GM20431 (cell line): ENCODE measurements around the gene ELAVL3.
"Not testable (repeated sequence)": the region's sequence is repeated elsewhere in the genome, so short reads cannot be mapped to it uniquely, and the experiment has no call there.

Experiments used
- in situ Hi-C: fragments of 300-500 bp; cut with MseI, MboI; formaldehyde crosslinking; loops from one replicate; pipeline ENCODE4 v1.15.0; 2020; ENCODE audit warnings: low sequenced_read_pairs; ENCODE audit not compliant: unreplicated experiment

ELAVL3 gene

DNA sequence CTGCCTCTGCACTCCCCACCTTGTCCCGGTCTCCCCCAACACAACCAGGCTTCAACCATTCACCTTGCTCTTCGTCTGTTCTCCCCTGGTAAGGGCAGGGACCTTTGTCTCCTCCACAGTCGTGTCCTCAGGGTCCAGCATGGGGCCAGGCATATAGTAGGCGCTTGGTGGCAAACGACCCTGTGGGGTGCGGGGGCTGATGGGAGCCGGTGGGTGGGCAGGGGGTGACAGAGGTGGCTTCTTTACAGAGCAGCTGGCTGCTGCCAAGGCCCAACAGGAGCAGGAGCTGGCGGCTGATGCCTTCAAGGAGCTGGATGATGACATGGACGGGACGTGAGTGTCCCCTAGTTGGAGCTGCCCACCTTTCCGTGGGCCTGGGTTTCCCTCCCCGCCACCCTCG is 35.7 kb downstream of the ELAVL3 start:
- in situ Hi-C loops: no loop called here

DNA sequence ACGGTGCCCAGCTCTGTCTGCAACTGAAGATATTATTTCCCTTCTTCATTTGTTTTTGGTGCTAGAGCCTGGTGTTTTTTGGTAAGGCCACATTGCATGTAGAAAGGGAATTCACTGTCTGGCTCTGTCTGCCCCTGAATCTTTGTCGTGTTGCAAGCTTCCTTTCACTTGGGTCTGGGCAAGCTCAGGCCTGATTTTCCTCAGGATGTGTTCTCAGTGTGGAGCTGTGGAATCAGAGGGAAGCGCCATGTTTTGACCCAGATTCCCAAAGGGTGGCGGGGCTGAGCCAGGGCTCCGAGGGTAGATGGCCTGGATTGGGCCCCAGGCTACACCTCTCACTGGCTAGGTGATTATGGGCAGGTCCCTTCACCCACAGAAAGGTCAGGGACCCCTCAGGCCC is 36.8 kb downstream of the ELAVL3 start:
- in situ Hi-C loops: no loop called here

DNA sequence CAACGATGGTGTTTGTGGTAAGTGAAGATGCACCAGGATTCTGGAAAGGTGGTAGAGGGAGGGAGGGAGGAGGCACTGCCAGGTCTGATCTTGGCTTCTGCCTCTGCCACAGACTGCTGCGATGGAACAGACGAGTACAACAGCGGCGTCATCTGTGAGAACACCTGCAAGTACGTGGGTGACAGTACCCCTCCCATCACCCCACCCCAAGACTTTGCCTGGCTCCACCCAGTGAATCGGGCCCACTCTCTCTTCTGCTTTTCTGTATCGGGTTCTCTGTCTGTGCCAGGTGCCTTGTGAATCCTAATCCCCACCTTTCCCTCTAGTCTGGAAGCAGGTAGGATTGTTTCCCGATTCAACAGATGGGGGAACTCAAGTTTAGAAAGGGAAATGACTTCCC is 42.9 kb downstream of the ELAVL3 start:
- in situ Hi-C loops: no loop called here

GRCh38 chr19:11435833-11436313 is 45.0 kb downstream of the ELAVL3 start:
- in situ Hi-C loops: no loop called here

DNA sequence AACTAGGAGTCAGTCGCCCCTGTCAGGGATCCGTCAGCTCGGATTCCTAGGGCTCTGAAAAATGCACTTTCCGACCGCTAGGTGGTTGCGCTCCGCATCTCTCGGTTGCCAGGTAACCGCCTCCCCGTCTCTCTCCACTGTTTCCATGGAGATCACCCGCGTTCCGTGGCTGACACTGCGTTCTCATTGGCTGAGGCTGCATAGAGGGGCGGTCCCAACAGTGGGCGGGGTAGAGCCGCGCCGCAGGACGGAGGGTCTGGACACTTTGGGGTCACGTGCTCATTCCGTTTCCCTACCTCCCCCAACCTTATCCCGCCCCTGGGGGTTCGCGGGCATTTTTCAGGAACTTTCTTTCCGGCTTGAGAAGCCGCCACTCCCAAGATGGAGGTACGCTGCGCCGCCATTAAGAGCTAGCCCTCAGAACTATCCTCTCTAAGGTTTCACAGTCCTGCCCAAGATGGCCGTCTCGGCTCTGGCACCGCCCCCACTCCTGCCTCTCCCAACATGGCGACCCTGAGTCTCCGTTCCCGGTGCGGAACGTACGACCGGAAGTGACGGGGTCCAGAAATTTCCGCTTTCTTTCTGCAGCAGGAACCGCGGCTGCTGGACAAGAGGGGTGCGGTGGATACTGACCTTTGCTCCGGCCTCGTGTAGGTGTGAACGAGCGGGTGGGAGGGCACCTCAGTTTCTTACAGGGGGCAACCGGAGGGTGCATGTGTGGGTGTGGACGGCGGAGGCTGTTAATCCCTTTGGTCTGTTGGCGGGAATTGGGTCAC is 45.6 kb downstream of the ELAVL3 start, which contains the start of the genes ODAD3 and PRKCSH:
TSS of gene ODAD3 (minus strand) at position 65 of the 776 bp plus-strand sequence. CDS start 105 bp downstream, outside the sequence.
TSS of gene PRKCSH (plus strand) at position 579 of the 776 bp plus-strand sequence. CDS start 483 bp downstream, outside the sequence.
- in situ Hi-C loops: no loop called here

GRCh38 chr19:11434703-11435056 is 46.2 kb downstream of the ELAVL3 start:
- in situ Hi-C loops: no loop called here

GRCh38 chr19:11433526-11433925 is 47.3 kb downstream of the ELAVL3 start:
- in situ Hi-C loops: not testable (repeated sequence)

GRCh38 chr19:11426656-11427055 is 54.2 kb downstream of the ELAVL3 start:
- in situ Hi-C loops: no loop called here

- in situ Hi-C loops: no loop called here
Measured at GRCh38 chr19:11425719-11426457, 55.0 kb downstream of the ELAVL3 start.

DNA sequence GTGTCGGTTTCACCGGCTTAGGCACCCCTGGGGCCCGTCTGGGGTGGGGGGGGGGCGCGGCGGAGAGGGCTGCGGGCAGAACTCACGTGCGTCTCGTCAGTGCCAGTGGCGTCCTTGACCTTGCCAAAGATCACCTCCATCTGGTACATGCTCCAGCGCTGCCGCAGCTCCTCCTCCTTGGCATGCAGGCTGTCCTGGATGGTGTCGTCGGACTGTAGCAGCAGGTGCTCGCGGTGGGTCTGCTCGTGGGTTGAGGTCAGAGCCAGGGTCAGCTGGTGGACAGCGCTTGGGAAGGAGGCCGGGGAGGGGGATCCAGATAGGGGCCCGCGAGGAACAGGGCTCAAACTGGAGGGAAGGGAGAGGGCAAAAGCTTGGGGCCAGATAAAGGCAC is 57.1 kb downstream of the ELAVL3 start:
- in situ Hi-C loops: no loop called here

- in situ Hi-C loops: no loop called here
Measured at GRCh38 chr19:11423164-11423790, 57.6 kb downstream of the ELAVL3 start.

GRCh38 chr19:11422163-11423065 is 58.4 kb downstream of the ELAVL3 start:
- in situ Hi-C loops: no loop called here

- in situ Hi-C loops: no loop called here
Measured at GRCh38 chr19:11421371-11422098, 59.3 kb downstream of the ELAVL3 start.

DNA sequence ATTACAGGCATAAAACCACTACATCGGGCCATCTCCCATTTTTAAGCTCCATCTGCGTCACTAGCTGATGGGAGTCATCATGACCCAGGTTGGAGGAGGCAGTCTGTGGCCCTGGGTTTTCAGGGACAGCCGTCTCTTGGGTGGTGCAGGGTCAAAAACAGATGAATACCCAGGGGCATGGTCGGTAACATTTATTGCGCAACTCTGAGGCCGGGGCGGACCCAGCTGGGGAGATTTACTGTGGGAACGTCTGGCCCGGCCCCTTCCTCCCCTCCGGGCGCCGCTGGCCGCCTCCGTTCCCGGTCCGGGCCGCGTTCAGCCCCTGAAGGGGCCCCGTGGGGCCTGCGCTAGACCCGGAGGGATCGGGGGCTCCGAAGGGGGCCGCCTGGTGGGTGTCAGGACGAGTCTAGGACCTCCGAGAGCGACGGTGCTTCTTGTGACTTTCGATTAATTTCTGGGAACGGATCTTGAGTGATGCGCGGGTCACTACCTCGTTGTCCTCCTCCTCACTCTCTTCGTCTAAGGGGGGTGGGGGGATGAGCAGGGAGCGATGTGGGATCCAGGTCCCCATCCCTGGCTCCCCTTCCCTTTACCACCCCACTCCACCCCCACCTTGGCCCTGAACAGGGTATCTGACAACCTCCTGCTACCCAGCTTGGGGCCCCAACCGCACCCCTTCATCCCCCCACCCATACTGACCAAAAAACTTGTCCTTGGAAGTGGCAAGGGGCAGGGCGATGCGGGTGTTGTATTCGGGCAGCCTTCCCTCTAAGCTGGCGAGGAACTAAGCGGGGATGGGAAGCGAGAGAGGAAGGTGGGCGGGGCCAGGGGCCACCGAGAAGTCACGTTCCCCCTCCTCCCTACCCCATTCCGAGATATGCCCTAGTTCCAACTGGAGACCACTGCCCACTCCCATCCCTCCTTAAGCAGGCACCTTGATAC is 60.1 kb downstream of the ELAVL3 start:
- in situ Hi-C loops: no loop called here

- in situ Hi-C loops: no loop called here
Measured at GRCh38 chr19:11418549-11419506, 62.0 kb downstream of the ELAVL3 start, which contains the start of gene RGL3. TSS of gene RGL3 (minus strand) at chr19:11419314. CDS start at chr19:11419278, 36 bp downstream.

DNA sequence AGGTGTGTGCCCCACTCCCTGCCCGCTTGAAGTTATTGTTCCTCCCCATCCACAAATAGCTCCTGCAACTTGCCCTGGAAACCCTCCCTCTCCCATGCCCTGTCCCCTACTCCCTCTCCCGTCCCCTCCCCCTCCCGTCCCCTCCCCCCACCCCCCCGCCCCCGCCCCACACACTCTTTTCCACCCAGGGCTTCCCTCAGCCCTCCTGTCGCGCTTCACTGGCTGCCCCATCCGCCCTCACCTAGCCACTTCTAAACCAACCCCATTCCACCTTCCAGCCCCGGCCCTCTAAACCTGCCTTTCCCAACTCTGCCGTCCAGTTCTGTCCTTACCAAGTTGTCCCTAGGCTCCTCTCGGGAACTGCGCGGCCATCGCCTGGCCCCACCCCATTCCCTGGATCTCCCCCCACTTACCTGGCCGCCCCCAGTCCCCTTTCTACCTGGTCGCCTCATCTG is 62.7 kb downstream of the ELAVL3 start:
- in situ Hi-C loops: no loop called here
